Measurements from ENCODE around the gene GET3.

The GET3 gene

DNA sequence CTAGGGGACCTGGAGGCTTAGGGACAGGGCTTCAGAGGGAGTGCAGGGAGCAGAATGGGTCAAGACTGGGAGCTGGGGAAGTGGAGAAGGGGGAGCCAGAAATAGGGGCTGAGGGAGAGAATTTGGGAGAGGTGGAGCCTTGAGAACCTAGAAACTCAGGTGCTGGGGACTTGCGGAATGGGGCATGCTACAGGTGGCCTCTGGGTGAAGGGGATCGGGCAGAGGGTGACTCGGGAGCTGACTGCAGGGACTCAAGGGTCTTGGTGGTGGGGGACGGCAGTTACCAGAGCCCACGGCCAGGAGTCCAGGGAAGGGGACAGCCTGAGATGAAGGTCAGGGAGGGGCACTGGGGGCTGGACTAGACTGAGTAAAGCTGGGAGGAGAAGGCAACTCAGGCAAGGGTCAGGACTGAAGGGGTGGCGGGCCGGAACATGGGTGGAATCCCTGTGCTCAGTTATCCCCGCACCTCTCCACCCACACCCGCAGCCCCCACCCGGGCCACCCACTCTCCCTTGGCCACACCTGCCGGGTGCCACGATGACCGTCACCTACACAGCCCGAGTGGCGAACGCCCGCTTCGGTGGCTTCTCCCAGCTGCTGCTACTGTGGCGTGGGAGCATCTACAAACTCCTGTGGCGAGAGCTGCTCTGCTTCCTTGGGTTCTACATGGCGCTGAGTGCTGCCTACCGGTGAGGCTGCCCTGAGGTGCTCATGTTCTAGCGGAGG, 14.9 kb downstream of the GET3 start:
- DNase-seq (ENCODE audit: low read depth), result no peak

DNA sequence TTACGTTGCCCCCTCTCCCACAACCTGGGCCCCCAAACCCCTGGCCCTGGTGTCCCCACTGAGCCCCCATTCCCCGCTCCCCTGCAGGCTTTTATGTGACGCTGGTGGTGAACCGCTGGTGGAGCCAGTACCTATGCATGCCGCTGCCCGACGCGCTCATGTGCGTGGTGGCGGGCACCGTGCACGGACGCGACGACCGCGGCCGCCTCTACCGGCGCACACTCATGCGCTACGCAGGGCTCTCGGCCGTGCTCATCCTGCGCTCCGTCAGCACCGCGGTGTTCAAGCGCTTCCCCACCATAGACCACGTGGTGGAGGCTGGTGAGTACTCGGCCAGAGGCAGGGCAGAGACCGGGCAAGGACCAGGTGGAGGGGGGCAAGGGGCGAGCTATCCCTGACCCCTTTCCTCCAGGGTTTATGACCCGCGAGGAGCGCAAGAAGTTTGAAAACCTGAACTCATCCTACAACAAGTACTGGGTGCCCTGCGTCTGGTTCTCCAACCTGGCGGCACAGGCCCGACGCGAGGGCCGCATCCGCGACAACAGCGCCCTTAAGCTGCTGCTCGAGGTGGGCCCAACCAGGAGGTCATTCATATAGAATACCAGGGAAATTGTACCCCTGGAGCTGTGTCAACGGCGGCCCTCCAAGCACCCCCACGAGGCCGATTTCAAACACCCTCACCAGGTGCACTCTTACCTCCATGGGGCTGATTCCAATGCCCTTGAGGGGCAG, 17.3 kb downstream of the GET3 start:
- no peak for DNase-seq (ENCODE audit: low read depth)

DNA sequence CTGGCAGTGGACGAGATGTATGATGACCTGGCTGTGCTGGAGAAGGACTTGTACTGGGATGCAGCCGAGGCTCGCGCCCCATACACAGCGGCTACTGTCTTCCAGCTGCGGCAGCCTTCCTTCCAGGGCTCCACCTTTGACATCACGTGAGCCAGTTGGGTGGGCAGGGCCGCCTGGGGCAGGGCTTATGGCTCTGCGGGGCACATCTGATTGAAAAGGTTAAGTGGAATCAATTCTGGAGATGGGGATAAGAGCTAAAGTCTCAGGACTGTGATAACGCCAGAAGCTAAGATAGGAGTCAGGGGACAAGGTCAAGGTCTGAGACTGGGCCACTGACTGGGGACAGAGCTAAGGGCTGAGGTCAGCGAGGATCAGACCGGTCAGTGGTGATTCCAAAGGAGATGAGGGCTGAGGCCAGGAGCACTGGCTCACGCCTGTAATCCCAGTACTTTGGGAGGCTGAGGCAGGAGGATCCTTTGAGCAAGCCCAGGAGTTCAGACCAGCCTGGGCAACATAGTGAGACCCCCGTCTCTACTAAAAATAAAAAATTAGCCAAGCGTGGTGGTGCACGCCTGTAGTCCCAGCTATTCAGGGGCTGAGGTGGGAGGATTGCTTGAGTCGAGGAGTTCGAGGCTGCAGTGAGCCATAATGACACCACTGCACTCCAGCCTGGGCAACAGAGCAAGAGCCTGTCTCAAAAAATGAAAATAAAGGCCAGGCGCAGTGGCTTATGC, 19.0 kb downstream of the GET3 start:
- no peak for DNase-seq (ENCODE audit: low read depth)

DNA sequence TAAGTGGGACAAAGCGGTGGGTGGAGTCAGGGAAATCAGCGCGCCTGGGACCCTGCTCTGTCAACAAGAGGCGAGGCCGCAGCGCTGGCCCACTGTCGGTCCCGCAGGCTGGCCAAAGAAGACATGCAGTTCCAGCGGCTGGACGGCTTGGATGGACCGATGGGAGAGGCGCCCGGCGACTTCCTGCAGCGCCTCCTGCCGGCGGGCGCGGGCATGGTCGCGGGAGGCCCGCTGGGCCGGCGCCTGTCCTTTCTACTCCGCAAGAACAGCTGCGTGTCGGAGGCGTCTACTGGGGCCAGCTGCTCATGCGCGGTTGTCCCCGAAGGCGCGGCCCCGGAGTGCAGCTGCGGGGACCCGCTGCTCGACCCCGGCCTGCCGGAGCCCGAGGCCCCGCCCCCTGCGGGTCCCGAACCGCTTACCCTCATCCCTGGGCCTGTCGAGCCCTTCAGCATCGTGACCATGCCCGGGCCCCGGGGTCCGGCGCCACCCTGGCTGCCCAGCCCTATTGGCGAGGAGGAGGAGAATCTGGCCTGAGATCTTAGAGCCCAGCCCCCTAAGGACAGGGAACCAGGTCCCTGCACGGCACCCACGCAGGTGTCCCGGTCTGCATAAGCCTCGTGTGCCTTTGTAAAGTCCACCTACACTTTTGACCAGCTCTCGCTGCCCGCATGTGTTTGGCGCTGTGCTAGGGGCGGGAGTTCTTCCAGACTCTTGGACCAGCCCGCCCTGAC, 20.4 kb downstream of the GET3 start:
- no peak for DNase-seq (ENCODE audit: low read depth)

DNA sequence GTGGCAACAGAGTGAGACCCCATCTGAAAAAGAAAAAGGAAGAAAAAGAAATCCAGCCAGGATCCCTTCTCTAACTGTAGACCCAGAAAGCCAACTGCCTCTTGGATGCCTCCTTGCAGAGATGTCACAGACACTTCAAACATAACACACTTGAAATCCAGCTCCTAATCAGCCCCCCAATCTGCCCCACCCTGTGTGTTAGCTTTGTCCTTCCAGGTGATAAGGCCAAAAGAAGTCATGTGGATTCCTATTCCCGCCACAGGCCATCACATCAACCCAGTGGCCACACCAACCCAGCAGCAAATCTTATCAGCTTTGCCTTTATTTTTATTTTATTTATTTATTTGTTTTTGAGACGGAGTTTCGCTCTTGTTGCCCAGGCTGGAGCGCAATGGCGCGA, 22.4 kb downstream of the GET3 start:
- DNase-seq (ENCODE audit: low read depth), result no peak

DNA sequence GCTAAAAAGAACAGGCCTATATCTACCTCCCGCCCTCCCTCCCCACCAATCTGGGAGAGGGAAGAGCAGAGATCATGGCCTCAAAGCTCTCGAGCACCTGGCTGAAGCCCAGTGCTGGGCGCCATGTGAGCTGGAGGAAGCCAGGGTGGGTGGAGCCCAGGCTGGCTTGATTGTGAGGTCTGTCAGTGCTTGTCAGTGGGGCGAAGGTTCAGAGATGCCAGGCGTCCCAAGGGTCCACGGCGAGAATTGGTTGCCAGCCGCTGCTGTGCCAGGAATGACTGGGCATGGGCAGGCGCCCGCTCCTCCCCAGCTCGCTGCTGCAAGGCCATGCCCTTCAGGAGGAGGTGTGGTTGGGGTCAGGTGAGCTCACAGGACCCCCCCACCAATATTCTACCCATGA, 25.8 kb downstream of the GET3 start:
- no peak for DNase-seq (ENCODE audit: low read depth)

DNA sequence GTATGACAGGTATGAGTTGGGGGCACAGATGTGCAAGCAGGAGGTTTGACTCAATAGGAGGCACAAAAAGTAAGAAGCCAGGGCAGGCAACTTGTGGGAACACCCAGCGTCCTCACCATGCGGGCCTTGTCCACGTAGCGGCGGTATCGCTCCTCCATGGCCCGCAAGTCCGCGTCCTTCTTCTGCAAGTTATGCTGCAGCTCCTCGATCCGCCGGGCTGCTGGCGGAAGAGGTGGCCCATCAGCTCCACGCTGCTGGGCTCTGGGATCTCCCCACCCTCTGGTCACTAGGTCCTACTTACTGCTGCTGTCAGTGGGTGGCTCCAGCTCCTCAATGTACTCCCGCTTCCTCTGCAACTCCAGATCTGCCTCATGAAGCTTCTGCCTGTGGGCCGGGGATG, 27.4 kb downstream of the GET3 start:
- DNase-seq (ENCODE audit: low read depth), result no peak

DNA sequence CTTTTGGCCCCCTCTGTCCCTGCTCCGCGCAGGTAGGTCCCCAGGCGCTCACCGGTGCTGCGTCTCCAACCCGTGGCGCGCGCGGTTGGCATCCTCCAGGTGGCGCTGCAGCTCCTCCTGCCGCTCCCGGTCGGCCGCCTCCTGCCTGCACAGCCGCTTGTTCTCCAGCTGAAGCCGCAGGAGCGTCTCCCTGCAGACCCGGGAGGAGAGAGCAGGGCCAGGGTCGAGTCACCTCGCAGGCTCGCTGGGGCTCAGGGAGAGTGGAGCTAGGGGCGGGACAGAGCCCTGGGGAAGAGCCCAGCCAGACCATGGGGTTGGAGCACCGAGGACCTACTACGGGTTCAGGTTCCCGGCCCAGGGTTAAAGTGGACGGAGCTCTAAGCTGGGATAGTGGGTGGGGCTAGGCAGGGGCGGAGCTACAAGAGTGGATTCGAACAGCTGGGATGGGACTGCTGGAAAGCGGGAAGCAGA, 28.8 kb downstream of the GET3 start:
- DNase-seq (ENCODE audit: low read depth), result no peak

DNA sequence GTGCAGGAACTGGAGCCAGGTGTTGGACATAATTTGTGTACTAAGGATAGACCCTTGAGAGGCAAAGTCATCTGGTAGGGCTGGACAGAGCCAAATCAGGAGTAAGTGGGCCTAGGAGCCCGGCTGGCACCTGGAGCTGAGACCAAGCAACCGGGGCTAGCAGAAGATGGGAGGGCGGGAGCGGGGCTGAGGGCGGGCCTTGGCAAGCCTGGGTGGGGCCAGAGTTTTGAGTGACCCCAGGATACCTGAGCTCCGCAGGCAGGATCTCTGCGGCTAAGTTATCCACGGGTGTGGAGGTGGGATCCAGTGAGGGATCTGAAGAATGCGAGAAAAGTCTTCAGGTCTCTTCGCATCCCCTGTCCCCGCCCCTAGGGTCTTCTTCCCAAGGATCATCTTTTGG, 29.9 kb downstream of the GET3 start:
- DNase-seq (ENCODE audit: low read depth), result no peak

DNA sequence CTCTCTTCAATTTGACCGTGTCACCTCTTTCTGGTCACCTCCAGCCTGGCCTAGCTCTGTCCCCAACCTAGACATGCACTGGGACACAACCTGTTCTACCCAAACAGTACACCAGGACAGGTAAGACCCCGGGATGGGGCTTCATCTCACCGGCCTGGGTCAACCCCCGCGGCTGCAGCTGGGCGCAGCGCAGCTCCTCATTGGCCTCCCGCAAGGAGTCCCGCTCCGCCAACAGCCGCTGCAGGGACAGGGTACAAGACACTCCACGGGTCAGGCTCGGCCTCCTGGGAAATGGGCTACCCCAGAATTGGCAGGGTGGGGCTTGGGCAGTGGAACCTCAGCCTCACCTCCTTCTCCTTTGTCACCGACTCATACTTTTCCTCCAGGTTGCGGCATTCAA, 30.4 kb downstream of the GET3 start:
- no peak for DNase-seq (ENCODE audit: low read depth)

DNA sequence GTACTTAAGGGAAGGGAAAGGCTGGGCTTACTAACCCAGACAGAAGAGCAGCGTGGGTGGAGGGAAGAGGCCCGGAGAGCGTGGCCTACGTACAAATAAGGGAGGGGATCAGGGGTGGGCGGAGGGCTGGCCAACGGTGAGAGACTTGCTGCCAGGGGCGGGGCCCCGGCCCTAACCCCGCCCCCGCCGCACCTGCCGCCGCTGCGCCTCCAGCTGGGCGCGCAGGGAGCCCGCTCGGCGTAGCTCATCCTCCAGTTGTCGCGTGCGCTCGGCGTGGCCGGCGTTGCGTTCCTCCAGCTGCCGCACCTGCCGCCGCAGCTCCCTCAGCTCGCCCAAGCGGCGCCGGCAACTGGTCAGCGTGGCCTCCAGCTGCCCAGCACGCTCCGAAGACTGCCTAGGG, 32.4 kb downstream of the GET3 start:
- DNase-seq (ENCODE audit: low read depth), result no peak

DNA sequence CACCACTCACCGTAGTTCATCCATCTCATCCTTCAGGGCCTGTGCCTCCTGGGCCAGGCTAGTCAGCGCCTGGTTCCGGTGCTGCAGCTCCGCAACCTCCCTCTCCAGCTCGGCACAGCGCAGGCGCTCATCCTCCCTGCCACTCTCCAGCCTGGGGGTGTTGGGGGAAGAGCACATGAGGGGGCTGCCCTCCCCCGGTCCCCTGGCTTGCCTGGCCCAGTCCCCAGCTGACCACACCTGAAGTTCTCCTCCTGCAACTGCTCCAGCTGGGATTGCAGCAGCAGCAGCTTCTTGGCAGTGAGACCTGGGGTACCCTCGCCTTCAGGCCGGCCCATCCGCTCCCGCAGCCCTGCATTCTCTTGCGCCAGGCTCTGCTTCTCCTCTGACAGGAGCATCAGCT, 33.6 kb downstream of the GET3 start:
- no peak for DNase-seq (ENCODE audit: low read depth)

DNA sequence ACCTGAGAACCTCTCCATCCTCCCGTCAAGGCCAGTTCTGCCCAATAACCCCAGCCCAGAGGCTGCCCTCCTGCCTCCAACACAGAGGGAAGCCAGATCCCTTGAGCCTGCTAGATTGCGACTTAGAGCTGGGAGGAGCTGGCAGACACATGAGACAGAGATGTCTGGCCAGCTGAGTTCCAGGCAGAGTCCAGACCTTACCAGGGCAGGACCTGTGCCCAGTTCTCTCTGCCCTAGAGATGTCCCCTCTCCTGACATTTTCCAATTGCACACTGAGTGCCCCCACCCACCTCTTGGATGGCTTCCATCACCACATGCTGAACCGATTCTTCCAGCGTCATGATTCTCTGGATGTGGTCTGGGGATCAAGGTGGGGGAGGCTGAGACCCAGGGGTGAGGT, 35.0 kb downstream of the GET3 start:
- no peak for DNase-seq (ENCODE audit: low read depth)

DNA sequence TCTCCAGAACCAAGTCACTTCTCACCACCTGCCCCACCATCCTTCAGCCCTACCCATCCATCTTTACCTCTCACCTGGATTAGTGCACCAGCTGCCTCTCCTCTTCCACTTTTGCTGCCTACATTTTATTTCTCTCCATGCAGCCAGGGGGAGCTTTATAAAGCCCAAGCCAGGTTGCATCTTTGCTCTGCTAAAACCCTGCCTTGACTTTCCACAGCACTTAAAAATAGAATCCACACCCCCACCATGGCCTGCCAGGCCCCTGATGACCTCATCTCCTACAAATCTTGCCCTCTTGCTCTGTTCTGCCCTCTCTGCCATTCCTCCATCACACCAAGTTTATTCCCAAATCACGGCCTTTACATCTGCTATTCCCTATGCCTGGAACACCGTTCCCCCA, 36.3 kb downstream of the GET3 start:
- DNase-seq (ENCODE audit: low read depth), result no peak

DNA sequence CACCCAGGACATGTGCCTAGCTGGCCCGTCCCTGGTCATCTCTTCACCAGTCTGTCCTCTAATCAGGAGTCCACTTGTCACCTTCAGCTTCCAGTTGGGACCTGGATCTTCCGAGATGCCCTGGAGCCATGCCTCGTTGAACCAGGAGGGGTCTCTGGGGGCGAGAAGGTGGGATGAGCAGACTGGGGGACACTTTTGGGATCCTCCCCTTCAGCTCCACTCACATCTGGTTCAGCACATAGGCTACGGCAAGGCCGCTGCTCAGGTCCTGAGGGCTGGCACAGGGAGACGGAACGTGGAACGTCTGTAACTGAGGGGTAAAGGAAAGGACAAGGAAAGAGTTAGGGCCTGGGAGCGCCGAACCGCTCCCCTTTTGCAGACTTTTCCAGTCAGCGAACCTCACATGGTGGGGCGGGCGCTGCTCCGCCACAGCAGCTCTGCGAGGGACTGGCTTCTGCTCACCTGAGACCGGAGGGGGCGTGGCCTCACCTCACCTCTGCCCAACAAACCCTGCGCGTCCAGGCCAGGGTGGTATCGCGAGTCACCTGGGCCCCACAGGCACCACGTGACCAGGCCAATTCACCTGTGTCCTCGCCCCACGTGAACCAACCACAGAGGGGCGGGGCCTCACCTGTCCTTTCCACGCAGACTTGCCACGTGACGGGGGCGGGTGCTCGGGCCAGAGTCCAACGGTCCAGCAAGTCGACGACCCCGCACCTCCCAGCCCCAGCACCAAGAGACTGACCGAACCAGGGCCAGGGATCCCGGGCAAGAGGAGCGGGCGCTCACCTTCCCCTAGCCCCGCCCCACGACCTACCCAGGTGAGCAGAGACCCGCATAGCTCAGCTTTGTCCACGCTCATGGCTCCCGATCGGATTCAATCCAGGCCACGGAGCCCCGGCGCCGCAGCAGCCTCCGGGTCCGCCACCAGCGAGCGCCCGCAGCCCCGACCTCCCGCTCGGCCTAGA, 37.6 kb downstream of the GET3 start, which contains the start of gene HOOK2:
Gene HOOK2, minus strand, starts transcription at position 965 of the 968 bp plus-strand sequence. Its CDS starts 103 bp downstream, at position 862.
- DNase-seq (ENCODE audit: low read depth), result no peak

DNA sequence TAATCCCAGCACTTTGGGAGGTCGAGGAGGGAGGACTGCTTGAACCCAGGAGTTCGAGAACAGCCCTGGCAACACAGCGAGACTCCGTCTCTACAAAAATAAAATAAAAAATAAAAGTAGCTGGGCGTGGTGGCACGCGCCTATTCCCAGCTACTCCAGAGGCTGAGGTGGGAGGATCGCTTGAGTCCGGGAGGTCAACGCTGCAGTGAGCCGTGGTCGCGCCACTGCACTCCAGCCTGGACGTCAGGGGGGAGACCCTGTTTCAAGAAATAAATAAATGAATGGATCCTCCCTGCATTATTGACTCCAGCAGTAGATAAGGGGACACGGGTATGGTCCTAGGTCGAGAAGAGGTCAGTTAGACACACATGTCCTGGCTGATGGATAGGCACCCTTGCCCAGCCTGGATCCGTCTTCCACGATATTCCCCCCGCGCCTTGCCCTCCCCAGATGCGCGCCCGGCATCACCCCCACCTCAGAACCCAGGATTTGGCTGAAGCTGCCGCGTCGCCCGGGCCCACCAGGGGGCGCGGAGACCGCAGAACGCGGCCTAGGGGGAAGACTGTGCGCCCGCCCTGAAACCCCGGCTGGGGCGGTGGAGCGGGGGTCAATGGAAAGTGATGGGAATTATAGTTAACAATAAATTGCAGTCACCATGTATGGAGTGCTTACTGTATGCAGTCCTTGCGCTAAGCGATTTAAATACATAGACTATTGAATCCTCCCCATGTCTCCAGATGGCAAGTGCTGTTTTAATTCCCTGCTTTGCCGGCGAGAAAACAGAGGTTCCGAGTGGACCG, 40.1 kb downstream of the GET3 start:
- DNase-seq (ENCODE audit: low read depth), result no peak

DNA sequence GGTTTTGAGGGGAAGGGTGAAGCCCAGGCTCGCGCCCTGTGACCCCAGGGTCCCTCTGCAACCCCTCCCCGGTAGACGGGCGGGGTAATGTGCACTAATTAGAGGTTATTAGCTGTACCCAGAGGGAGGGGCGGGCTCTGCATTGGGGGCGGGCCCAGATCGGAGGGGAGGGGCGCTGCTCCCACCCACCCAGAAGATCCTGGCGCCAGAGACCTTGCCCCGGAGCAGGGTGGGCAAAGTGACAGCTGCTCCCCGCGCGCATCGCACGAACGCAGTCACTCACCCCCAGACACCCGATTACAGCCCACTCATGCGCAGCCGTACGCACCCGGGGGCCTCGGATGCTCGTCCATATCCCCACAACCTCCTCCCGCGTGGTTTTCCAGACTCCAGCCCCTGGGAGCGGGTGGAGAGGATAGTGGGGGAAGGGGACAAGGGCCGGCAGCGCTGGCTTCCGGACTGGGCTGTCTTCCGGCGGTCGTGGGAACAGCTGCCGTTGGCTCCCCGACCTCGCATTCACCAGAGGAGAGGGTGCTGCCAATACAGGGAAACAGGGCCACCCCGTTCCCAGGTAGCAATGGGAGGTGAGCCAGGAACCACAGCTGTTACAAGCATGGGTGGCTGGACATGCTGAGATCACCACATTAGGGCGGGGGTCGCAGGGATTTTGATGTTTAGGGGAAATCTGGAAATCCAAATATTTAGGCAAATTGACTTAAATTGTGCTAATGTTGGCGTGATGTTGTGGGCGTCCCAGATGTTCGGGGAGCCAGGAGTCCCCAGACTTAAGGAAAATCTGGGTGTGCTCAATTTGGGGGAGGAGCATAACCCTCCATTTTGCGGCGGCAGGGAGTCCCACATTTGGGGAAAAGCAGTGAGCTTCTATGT, 41.0 kb downstream of the GET3 start:
- no peak for DNase-seq (ENCODE audit: low read depth)

DNA sequence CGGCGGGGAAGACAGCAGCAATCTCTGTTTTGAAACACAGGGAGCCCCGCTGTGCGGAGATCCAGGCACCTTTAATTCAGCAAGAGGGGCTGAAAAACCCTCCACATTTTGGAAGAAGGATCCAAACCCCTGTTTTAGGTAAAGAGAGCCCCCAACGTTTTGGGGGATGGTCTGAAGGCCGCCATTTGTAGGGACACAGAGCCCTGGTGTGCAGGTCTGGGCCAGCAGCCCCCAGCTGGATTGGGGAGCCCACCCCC, 41.5 kb downstream of the GET3 start:
- no peak for DNase-seq (ENCODE audit: low read depth)

Data from non-pigmented ciliary epithelial cell (primary cell).